GM12878 (cell line): ENCODE results near the gene C11orf58.

Source experiments
- CTCF ChIP-seq, 3 experiments: IDR thresholded peaks in 2 of 3; conservative IDR thresholded peaks in 1 of 3; 2 replicates each; pipeline ENCODE4 v1.5.1; 2011; ENCODE audit warnings: low read depth in 3 of 3, low read length in 3 of 3, mild to moderate bottlenecking in 3 of 3, control low read depth in 2 of 3, moderate library complexity in 2 of 3, inconsistent platforms in 1 of 3, mixed read lengths in 1 of 3; ENCODE audit not compliant: control insufficient read depth in 2 of 3, insufficient read depth in 1 of 3; ENCODE audit errors: extremely low read depth in 1 of 3
- EGR1 ChIP-seq, 2 experiments: IDR thresholded peaks; 1 replicate in 1 of 2; 2 replicates in 1 of 2; pipeline ENCODE4 v1.6.1; 2011 to 2012; ENCODE audit warnings: low read depth in 2 of 2, low read length in 2 of 2, borderline replicate concordance in 1 of 2, mild to moderate bottlenecking in 1 of 2, moderate library complexity in 1 of 2
- EZH2 ChIP-seq: IDR thresholded peaks from 2 replicates; pipeline ENCODE4 v1.6.1; 2012; ENCODE audit warnings: low read depth, mild to moderate bottlenecking, control low read depth, inconsistent platforms, low read length, borderline replicate concordance; ENCODE audit not compliant: control insufficient read depth
- GABPA ChIP-seq: IDR thresholded peaks from 2 replicates; pipeline ENCODE4 v1.6.1; 2014; ENCODE audit warnings: antibody characterized with exemption, low read depth, mild to moderate bottlenecking, inconsistent platforms
- PBX3 ChIP-seq: IDR thresholded peaks from 2 replicates; pipeline ENCODE4 v1.6.1; 2011; ENCODE audit warnings: mild to moderate bottlenecking, low read depth, low read length, moderate library complexity; ENCODE audit not compliant: insufficient replicate concordance
- RCOR1 ChIP-seq: conservative IDR thresholded peaks from 2 replicates; pipeline ENCODE4 v1.6.1; 2012; ENCODE audit warnings: low read depth, low read length, improper control_type of control experiment
- SIN3A ChIP-seq: IDR thresholded peaks from 2 replicates; pipeline ENCODE4 v1.6.1; 2012; ENCODE audit warnings: low read depth, low read length, improper control_type of control experiment
- SP1 ChIP-seq: IDR thresholded peaks from one replicate; pipeline ENCODE4 v1.6.1; 2011; ENCODE audit warnings: low read depth, low read length
- TAF1 ChIP-seq: IDR thresholded peaks from 2 replicates; pipeline ENCODE4 v1.6.1; 2011; ENCODE audit warnings: mild to moderate bottlenecking, low read depth, low read length, borderline replicate concordance
- TCF12 ChIP-seq: IDR thresholded peaks from 2 replicates; pipeline ENCODE4 v1.6.1; 2011; ENCODE audit warnings: low read depth, mild to moderate bottlenecking, low read length
- ZNF274 ChIP-seq: IDR thresholded peaks from one replicate; pipeline ENCODE4 v1.8.0; 2011; ENCODE audit not compliant: insufficient read length, insufficient read depth
- ZZZ3 ChIP-seq: IDR thresholded peaks from 2 replicates; pipeline ENCODE4 v1.6.1; 2011; ENCODE audit warnings: low read depth; ENCODE audit not compliant: control insufficient read depth, insufficient read length
- TF ChIP-seq, protein P1 (sequence below): fragments of 150-350 bp; IDR thresholded peaks from 2 replicates; pipeline ENCODE4 v1.6.1; 2016; ENCODE audit warnings: low read depth, low read length

GRCh38 chr11:16796311-16796710 lies 57.9 kb downstream of the C11orf58 start:
- TF ChIP-seq SP1 (no peak), CTCF (IDR thresholded peaks at IDR 0.05 in 2 of 3, conservative IDR thresholded peaks at IDR 0.05 in 1 of 3; ENCODE audit: control insufficient read depth in 2 of 3, extremely low read depth in 1 of 3, insufficient read depth in 1 of 3, low read depth in 3 of 3, low read length in 3 of 3) (no peak), PBX3 (no peak), EZH2 (no peak), ZZZ3 (no peak), TAF1 (no peak), EGR1 (IDR thresholded peaks at IDR 0.05; ENCODE audit: borderline replicate concordance in 1 of 2, low read depth in 2 of 2, low read length in 2 of 2) (no peak), TCF12 (no peak), SIN3A (no peak), RCOR1 (no peak), ZNF274 (no peak), GABPA (no peak)
- TF ChIP-seq, protein P1, sequence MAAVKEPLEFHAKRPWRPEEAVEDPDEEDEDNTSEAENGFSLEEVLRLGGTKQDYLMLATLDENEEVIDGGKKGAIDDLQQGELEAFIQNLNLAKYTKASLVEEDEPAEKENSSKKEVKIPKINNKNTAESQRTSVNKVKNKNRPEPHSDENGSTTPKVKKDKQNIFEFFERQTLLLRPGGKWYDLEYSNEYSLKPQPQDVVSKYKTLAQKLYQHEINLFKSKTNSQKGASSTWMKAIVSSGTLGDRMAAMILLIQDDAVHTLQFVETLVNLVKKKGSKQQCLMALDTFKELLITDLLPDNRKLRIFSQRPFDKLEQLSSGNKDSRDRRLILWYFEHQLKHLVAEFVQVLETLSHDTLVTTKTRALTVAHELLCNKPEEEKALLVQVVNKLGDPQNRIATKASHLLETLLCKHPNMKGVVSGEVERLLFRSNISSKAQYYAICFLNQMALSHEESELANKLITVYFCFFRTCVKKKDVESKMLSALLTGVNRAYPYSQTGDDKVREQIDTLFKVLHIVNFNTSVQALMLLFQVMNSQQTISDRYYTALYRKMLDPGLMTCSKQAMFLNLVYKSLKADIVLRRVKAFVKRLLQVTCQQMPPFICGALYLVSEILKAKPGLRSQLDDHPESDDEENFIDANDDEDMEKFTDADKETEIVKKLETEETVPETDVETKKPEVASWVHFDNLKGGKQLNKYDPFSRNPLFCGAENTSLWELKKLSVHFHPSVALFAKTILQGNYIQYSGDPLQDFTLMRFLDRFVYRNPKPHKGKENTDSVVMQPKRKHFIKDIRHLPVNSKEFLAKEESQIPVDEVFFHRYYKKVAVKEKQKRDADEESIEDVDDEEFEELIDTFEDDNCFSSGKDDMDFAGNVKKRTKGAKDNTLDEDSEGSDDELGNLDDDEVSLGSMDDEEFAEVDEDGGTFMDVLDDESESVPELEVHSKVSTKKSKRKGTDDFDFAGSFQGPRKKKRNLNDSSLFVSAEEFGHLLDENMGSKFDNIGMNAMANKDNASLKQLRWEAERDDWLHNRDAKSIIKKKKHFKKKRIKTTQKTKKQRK, result no peak
